T-helper 2 cell treated with Interferon-gamma antibody and Interleukin-4, amounts not matched to agents 5 μg/mL and 100 μg/mL, for 36 hours (primary cell): ENCODE data around the gene MSI2.

Source experiments
- DNase-seq: peaks from one replicate; pipeline ENCODE4 v3.0.0; 2021; ENCODE audit warnings: low spot score
- H3K27ac Mint-ChIP-seq: one replicate; pipeline ENCODE4 v1.8.0; 2021; ENCODE audit warnings: mild to moderate bottlenecking, mixed read lengths
- H3K27me3 Mint-ChIP-seq: one replicate; pipeline ENCODE4 v1.8.0; 2021; ENCODE audit warnings: low read depth, mixed read lengths
- H3K36me3 Mint-ChIP-seq: one replicate; pipeline ENCODE4 v1.8.0; 2021; ENCODE audit warnings: low read depth, mixed read lengths
- H3K4me1 Mint-ChIP-seq: one replicate; pipeline ENCODE4 v1.8.0; 2021; ENCODE audit warnings: low read depth, mixed read lengths
- H3K4me3 Mint-ChIP-seq: one replicate; pipeline ENCODE4 v1.8.0; 2022; ENCODE audit warnings: mild to moderate bottlenecking, moderate library complexity, mixed read lengths
- H3K9me3 Mint-ChIP-seq: one replicate; pipeline ENCODE4 v1.8.0; 2021; ENCODE audit warnings: mixed read lengths

The MSI2 gene

GRCh38 chr17:57313097-57313835 lies 56.9 kb downstream of the MSI2 start:
- Mint-ChIP-seq H3K36me3 (peaks cover 14% of the 10 kb centered on the region), H3K4me3 (no peak overlapping the region), H3K4me1 (peaks cover 8% of the 10 kb centered on the region), H3K27ac (no peak overlapping the region), H3K9me3 (no peaks in the 10 kb centered on the region), H3K27me3 (no peaks in the 10 kb centered on the region)
- no peak for DNase-seq

- Mint-ChIP-seq H3K9me3 (no peaks in the 10 kb centered on the region), H3K27me3 (no peaks in the 10 kb centered on the region), H3K4me3 (no peak overlapping the region), H3K36me3 (peaks cover 11% of the 10 kb centered on the region), H3K4me1 (peaks cover 8% of the 10 kb centered on the region), H3K27ac (no peak overlapping the region)
- no peak for DNase-seq
These were observed 59.0 kb downstream of the MSI2 start for GRCh38 chr17:57315061-57316015.

GRCh38 chr17:57316361-57316760 lies 60.0 kb downstream of the MSI2 start:
- no peaks in the 10 kb centered on the region for H3K9me3 Mint-ChIP-seq
- peaks cover 8% of the 10 kb centered on the region for H3K4me1 Mint-ChIP-seq
- H3K36me3 Mint-ChIP-seq = peaks cover 7% of the 10 kb centered on the region
- H3K27ac Mint-ChIP-seq = no peak overlapping the region
- H3K4me3 Mint-ChIP-seq = no peak overlapping the region
- DNase-seq = no peak
- H3K27me3 Mint-ChIP-seq = no peaks in the 10 kb centered on the region

GRCh38 chr17:57317079-57317478 lies 60.8 kb downstream of the MSI2 start:
- Mint-ChIP-seq H3K27me3 (no peaks in the 10 kb centered on the region), H3K4me3 (no peak overlapping the region), H3K4me1 (peaks cover 8% of the 10 kb centered on the region), H3K9me3 (no peaks in the 10 kb centered on the region), H3K36me3 (peaks cover 7% of the 10 kb centered on the region), H3K27ac (no peak overlapping the region)
- DNase-seq = no peak

- Mint-ChIP-seq H3K4me1 (peaks cover 4% of the 10 kb centered on the region), H3K9me3 (no peaks in the 10 kb centered on the region), H3K36me3 (peaks cover 4% of the 10 kb centered on the region), H3K27ac (no peak overlapping the region), H3K4me3 (no peak overlapping the region), H3K27me3 (no peaks in the 10 kb centered on the region)
- no peak for DNase-seq
These were observed 62.6 kb downstream of the MSI2 start for GRCh38 chr17:57318913-57319312.

GRCh38 chr17:57319806-57320205 lies 63.5 kb downstream of the MSI2 start:
- H3K4me3 Mint-ChIP-seq = no peak overlapping the region
- H3K27ac Mint-ChIP-seq = no peak overlapping the region
- H3K27me3 Mint-ChIP-seq = no peaks in the 10 kb centered on the region
- DNase-seq = no peak
- no peaks in the 10 kb centered on the region for H3K9me3 Mint-ChIP-seq
- H3K4me1 Mint-ChIP-seq = peaks cover 4% of the 10 kb centered on the region
- H3K36me3 Mint-ChIP-seq = peaks cover 4% of the 10 kb centered on the region

- Mint-ChIP-seq H3K36me3 (peaks cover 13% of the 10 kb centered on the region), H3K27me3 (no peaks in the 10 kb centered on the region), H3K4me1 (peaks cover 14% of the 10 kb centered on the region), H3K27ac (no peak overlapping the region), H3K9me3 (no peaks in the 10 kb centered on the region), H3K4me3 (no peak overlapping the region)
- DNase-seq = no peak
These were observed 67.1 kb downstream of the MSI2 start for GRCh38 chr17:57323391-57323790.

- no peaks in the 10 kb centered on the region for H3K27me3 Mint-ChIP-seq
- peaks cover 18% of the 10 kb centered on the region for H3K4me1 Mint-ChIP-seq
- H3K36me3 Mint-ChIP-seq = peaks cover 17% of the 10 kb centered on the region
- H3K27ac Mint-ChIP-seq = no peak overlapping the region
- H3K4me3 Mint-ChIP-seq = no peak overlapping the region
- no peak for DNase-seq
- no peaks in the 10 kb centered on the region for H3K9me3 Mint-ChIP-seq
These were observed 67.7 kb downstream of the MSI2 start for GRCh38 chr17:57324060-57324459.

- no peak overlapping the region for H3K4me3 Mint-ChIP-seq
- no peaks in the 10 kb centered on the region for H3K27me3 Mint-ChIP-seq
- no peaks in the 10 kb centered on the region for H3K9me3 Mint-ChIP-seq
- H3K4me1 Mint-ChIP-seq = peaks cover 18% of the 10 kb centered on the region
- H3K27ac Mint-ChIP-seq = no peak overlapping the region
- peaks cover 17% of the 10 kb centered on the region for H3K36me3 Mint-ChIP-seq
- no peak for DNase-seq
These were observed 68.3 kb downstream of the MSI2 start for GRCh38 chr17:57324631-57325030.

GRCh38 chr17:57326336-57326735 lies 70.0 kb downstream of the MSI2 start:
- Mint-ChIP-seq H3K36me3 (peaks cover 15% of the 10 kb centered on the region), H3K4me3 (no peak overlapping the region), H3K9me3 (no peaks in the 10 kb centered on the region), H3K27me3 (no peaks in the 10 kb centered on the region), H3K27ac (no peak overlapping the region), H3K4me1 (peaks cover 16% of the 10 kb centered on the region)
- no peak for DNase-seq

- Mint-ChIP-seq H3K9me3 (no peaks in the 10 kb centered on the region), H3K27me3 (no peaks in the 10 kb centered on the region), H3K36me3 (peaks cover 15% of the 10 kb centered on the region), H3K27ac (no peak overlapping the region), H3K4me3 (no peak overlapping the region), H3K4me1 (peaks cover 16% of the 10 kb centered on the region)
- DNase-seq = no peak
These were observed 70.4 kb downstream of the MSI2 start for GRCh38 chr17:57326764-57327163.

- Mint-ChIP-seq H3K4me3 (no peak overlapping the region), H3K9me3 (no peaks in the 10 kb centered on the region), H3K4me1 (peaks cover 16% of the 10 kb centered on the region), H3K27ac (no peak overlapping the region), H3K36me3 (peaks cover 16% of the 10 kb centered on the region), H3K27me3 (no peaks in the 10 kb centered on the region)
- no peak for DNase-seq
These were observed 71.0 kb downstream of the MSI2 start for GRCh38 chr17:57327176-57327970.

GRCh38 chr17:57328109-57328882 lies 72.0 kb downstream of the MSI2 start:
- Mint-ChIP-seq H3K9me3 (no peaks in the 10 kb centered on the region), H3K27ac (no peak overlapping the region), H3K27me3 (no peaks in the 10 kb centered on the region), H3K36me3 (peaks cover 17% of the 10 kb centered on the region), H3K4me3 (no peak overlapping the region), H3K4me1 (peaks cover 16% of the 10 kb centered on the region)
- DNase-seq = no peak
